HG02885 (cell line): ENCODE data around the gene ELK1.
"Not testable (repeated sequence)": the region's sequence is repeated elsewhere in the genome, so short reads cannot be mapped to it uniquely, and the experiment has no call there.

ENCODE experiments used
- ATAC-seq: cut with Tn5 transposase; IDR thresholded peaks from one replicate; pipeline ENCODE4 v1.9.1; 2021; ENCODE audit warnings: mild to moderate bottlenecking; ENCODE audit not compliant: unreplicated experiment, poor library complexity

Gene ELK1

DNA sequence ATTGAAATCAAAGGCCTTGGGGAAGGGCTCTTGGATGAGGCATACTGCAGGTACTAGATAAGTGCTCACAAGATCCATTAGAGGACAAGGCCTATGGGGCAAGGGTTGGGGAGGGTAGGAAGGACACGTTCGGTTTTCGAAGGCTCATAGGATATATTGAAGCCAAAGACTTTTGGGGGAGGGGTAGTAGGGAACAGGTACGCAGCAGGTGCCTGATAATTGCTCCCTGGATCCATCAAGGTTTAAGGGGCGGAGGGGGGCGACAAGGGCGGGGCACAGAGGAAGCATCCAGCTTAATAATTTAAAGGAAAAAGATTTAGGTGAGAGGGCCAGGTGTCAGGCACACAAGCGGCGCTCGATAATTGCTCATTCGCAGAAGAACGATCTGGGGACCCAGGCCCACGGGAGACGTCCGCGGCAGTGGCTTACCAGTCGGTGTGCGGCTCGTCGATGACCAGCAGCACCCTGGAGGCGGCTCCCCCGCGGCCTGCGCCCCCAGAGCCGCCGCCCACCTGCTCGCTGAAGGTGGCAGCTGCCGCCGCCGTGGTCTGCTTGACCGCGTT, 31.4 kb downstream of the ELK1 start:
- ATAC-seq: no peak

DNA sequence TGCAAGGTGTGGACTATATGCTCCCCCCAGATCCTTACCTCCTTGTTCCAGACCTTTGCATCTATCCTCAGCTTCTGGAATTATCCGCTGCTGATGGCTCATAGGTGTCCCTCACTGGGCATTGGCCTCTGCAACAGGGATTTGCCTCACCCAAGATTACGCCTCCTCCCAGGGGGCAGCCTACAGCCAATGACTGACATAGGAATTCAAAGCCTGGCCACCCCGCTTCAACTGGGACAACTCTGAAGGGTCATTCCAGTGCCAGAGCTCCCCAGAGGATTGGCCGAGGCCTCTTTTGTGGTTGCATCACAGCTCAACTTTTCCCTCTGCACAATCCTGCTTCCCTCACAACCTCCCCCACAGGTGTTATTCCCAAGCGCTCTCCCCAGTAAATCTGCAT, 35.7 kb downstream of the ELK1 start:
- ATAC-seq: no peak

DNA sequence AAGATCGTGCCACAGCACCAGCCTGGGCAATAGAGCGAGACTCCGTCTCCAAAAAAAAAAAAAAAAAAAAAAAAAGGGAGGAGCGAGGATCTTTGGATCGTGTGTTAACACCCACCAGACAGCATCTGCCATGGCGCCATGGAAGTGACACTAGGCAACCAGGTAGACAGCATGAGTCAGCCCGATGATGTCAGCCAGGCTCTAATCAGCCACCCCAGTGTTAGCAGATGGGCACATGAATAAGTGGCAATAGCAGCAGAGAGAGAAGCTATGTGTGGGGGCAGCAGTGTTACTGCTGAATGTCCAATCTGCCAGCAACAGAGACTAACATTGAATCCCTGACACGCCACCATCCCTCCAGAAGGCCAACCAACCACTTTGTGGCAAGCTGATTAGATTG, 37.3 kb downstream of the ELK1 start:
- ATAC-seq: no peak

DNA sequence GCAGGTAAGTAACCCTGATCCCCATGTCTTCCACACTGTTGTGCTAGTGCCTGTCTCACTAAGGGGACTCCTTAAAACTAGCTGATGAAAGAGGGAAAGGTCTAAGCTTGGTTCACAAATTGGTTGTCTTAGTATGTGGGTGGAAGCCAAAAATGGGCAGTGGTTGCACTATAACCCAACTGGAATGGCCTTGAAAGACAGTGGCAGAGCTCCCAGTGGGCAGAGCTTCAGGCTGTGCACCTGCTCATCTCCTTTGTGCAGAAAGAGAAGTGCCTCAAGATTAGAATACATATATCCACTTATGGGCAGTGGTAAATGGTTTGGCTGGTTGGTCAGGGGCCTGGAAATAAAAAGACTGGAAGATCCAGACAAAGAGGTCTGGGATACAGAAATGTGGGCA, 37.9 kb downstream of the ELK1 start:
- no peak for ATAC-seq

DNA sequence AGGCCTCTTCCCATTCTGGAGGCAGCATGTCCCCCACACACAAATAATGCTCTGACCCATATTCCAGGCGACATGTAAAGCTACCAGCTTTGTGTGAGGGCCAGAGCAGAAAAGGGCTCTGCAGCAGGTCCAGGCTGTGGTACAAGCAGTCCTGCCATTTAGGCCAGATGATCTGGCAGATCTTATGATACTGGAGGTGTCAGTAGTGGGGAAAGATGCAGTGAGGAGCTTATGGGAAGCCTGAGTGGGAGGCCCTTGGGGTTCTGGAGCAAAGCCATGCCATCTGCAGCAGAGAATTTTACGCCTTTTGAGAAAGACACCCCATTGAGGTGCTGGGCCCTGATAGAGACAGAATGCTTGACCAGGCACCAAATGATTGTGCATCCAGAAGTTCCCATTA, 38.4 kb downstream of the ELK1 start:
- no peak for ATAC-seq

DNA sequence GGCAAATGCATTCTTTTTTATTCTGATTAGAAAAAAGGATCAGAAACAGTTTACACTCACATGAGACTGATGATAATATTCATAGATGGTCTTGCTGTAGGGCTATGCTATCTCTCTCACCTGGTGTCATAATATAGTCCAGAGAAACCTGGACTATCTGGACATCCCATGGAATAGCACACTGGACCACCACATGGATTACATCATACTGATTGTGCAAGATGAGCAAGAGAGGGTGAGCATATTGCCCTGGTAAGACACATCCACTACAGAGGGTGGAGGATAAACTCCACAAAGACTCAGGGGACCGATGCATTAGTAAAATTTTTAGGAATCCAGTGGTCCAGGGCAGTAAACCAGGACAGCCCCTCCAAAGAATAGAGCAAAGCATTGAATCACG, 38.9 kb downstream of the ELK1 start:
- no peak for ATAC-seq

DNA sequence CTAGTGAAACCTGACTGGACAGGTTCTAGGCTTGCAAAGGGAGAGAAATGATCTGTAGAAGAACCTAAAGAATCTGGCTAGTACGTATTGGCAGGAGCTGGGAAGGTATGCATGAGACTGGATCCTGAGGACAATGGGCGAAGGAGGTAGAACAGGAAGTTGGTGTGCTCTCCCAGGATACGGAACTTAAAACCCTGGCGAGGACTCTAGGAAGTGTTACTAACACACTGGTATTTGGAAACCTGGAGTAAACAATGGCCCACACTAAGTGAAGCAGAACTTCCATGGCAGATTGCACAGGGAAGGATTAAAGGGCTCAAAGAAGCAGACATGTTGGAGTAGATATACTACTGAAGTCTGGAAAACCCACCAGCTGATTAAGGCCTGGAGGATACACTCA, 39.9 kb downstream of the ELK1 start:
- no peak for ATAC-seq

DNA sequence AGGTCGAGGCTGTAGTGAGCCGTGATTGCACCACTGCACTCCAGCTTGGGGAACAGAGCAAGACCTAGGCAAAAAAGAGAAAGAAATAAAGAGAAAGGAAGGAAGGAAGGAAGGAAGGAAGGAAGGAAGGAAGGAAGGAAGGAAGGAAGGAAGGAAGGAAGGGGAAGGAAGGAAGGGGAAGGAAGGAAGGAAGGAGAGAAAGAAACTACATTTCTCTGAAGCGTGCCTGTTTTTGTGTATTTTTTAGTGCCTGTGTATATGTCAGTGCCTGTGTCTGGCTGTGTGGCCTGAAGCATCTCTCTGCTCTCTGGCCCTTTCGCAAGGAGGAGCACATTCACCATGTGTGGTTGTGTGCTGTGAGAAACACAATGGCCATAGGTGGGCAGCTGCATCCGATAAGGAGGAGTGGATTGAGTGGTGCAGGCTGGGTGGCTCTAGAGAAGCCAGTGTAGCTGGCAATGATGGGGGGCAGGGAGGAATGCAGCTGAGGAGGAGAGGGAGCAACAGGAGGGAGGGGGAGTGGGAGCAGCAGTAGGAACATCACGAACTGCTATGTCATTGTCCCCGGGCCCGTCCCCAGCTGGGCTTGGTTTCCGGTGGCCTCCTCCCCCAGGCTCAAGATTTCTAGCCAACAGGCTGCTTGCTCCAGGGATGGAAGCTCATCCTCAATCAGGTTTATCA, 42.1 kb downstream of the ELK1 start:
- no peak for ATAC-seq

DNA sequence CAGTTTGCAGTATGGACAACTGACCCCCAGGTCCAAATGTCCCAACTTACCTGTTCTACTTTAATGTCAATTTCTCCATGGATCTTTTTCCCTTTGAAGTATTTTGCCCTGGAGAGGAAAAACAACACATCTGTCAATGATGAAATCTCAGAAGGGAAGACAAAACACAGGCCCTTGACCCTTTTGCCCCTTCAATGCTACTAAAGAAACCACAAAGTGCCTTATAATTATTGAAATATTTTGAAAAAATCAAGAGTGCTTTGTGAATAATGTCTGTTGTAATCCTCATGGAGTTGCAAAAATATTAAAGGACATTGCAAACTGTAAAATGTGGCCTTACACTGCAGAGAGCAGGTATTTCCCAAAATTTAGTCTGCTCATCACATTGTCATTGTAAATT, 43.3 kb downstream of the ELK1 start:
- ATAC-seq: no peak

DNA sequence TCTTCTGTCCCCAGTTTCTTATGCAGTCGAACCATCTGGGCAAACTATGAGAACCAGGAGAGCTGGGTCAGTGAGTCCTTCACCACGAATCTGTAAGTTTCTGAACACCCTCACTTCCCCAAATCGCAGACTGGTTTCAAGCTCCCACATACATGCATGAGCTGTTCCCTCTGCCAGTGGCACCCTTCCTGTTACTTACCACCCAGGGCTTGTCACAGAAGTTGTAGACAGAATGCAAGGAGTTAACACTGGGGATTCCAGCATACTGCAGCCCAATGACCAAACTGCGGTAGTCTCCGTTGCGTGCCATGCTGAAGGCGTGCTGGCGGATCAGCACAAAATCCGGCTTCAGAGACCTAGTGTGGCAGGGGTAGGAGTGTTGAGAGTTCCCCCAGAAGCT, 45.3 kb downstream of the ELK1 start:
- no peak for ATAC-seq

DNA sequence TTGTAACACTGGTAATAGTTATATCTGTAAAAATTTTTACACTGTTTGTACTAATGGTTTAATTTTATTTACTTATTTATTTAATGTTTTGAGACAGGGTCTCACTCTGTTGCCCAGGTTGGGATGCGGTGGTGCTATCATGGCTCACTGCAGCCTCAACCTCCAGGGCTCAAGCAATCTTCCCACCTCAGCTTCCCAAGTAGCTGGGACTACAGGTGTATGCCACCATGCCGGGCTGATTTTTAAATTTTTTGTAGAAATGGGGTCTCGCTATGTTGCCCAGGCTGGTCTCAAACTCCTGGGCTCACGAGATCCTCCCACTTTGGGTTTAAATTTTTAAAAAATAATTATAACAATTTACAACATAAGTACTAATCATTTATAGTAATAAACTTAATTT, 47.2 kb downstream of the ELK1 start:
- ATAC-seq: not testable (repeated sequence)

DNA sequence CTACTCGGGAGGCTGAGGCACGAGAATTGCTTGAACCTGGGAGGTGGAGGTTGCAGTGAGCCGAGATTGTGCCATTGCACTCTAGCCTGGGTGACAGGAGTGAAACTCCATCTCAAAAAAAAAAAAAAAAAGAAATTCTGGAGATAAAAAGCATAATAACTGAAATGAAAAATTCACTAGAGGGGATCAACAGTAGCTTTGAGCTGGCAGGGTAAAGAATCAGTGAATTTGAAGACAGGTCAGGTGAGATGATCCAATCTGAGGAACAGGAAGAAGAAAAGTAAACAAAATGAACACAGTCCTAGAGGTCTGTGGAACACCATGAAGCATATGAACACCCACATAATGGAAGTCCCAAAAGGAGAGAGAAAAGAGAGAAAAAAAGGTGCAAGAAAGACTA, 53.1 kb downstream of the ELK1 start:
- no peak for ATAC-seq

DNA sequence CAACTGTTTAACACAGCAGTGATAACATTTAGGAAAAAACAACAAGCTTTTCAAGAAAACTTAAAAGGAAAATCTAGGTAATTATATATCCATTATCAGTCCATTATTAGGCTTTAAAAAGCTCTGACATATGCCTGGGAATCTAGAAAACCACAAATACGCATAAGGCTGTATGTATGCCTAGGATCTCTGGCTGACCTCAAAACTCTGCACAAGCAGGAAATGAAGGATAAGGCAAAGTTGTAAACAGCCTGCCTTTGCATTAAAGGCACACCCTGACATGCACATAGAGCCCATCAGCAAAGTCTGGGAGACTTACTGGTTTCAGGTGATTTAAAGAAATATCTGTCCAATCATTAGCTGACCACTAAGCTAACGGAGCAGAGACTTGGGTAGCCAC, 54.1 kb downstream of the ELK1 start:
- ATAC-seq: no peak

DNA sequence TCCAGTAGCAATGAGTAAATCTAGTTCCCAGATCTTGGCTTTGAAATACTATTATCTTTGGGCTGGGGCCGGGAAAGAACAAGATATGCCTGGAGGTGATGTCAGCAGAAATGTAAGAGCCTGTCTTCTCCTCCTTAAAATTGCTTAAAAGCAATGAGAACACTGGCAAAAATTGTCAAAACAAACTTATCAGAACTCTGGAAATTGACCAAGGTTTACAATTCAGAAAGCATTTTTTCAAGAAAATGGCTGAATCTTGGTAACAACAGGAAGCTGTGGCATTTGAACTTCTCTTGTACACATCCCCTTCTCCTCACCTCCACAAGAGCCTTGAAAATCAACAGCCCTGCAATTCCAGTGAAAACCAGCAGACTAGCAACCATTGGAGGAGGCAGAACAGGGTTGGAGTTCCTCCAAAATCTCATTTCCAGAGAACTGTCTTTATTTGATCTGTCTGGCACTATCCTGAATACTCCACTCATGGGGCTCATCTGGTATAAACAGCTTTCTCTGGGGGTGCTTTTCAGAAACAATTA, 54.6 kb downstream of the ELK1 start:
- ATAC-seq: no peak

DNA sequence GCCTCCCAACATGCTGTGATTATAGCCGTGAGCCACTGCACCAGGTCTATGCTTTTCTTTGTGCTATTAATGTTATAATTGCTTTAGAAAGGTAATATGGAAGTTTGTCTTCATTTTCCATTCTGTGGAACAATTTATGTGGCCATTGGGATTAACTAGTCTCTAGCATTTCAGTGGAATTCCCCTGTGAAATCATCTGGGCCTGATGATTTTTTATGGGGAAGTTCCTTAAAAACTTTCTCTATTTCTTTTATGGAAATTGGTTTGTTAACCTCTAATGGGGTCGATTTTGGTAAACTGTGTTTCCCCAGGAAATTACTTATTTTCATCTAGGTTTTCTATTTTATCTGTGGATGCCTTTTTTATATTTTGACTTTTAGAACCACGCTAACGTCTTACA, 56.8 kb downstream of the ELK1 start:
- no peak for ATAC-seq

DNA sequence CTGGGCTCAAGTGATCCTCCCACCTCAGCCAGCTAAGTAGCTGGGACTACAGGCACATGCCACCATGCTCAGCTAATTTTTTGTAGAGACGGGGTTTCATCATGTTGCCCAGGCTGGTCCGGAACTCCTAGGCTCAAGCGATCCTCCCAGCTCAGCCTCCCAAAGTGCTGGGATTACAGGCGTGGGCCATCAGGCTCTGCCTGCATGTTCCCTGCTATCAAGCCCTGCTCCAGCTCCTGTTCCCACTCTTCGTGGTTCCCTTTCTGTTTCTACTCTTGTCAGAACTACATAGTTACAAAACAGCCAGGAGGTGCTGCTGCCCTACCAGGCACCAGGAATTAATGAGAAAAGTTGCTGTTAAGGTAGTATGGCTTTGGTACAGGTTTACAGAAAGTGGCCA, 59.4 kb downstream of the ELK1 start:
- no peak for ATAC-seq

DNA sequence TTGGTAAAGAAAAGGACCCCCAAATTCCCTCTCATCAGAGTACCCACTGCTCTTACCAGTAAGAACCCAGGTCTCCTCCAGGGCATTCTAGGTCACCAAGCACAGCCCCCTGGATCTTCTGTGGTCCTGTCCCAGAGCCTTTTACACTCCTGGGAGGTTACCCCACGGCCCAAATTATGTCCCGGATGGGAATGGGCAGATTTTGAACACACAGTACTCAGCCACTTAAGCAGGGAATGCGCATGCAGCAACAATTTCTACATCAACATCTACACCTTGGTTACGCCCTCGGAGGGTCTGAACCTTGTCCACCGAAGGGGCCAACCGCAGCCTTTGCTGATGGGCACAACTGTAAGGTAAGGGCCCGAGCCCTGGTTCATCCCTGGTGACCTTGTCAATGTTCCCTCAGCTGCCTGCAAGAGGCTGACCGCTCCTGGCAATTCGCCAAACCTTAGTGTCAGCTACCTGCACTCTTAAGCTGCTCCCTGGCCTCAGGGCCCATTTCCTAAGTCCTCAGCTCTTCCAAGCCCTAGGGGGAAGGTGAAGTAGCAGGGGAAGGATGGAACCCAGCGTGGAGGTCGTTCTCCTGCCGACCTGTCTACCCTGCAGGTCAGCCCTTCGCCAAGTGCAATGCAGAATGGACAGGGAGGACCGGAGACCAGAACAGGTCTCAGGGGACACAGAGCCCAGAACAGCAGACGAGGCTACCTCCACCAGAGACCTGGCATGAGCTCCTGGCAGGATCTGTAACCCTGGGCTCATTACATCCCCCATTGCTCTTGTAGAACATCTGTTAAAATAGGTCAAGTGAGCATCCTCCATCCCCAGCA, 62.2 kb downstream of the ELK1 start:
- ATAC-seq: no peak

DNA sequence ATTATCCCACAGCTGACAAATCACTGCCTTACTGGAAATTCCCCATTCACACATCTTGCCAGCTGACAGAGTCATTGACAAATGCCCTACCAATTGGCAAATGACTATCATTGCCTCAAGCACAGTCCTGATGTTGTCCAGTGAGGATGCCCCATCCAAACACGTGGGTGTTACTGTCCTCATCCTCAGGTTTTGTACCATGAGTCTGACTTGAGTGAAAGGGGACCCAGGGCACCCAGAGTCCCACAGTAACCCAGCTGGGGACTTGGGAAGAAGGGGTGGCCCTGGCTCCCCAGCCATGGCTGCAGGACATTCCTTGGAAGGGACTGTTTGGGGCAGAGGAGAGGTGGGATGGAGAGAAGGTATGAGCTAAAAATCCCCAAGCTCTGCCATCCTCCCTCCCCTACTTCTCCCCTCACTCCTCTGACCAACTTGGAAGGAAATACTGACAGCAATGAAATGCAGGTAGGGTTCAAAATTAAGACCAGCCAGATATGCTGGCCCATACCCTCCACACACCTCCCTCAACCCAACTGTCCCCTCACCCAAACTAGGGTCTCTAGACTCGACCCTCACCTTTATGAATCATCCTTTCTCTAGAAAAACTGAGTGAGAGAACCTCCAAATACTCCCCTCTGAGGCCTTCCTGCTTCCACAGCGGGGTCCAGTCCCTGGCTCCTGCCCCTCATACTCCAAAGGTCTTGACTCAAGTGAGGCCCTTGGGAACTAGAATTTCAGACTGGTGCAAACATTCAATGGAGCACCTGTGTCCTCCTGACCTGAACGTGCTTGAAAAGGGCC, 63.1 kb downstream of the ELK1 start:
- ATAC-seq: no peak

DNA sequence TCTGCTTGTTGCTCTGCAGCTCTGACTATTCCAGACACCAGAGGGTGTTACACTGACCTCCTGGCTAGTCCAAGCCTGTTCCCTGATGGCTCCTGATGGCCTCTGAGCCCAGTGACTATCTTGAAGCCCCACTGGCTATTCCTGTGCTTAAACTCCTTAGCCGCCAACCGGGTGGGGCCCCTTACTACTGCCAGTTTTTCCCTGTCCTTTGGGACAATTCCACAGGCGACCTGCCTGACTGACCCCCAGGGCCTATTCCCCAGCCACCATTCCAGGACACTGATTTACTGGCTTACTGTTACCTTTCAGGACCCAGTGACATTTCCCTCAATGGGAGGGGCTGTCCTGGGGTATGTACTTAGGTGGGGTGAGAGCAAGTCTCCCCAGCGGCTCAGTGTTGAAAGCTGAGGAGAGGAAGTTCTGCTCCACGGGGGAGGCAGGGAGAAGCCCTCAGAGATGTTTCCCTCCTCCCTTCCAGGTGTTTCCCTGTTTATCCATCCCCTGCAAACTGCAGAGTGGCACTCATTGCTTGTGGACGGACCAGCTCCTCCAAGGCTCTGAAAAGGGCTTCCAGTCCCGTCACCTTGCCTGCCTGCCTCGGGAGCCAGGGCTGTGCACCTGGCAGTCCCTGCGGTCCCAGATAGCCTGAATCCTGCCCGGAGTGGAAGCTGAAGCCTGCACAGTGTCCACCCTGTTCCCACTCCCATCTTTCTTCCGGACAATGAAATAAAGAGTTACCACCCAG, 64.1 kb downstream of the ELK1 start:
- no peak for ATAC-seq
